ENCODE data around the gene PPIH.

GRCh38 chr1:42689912-42690311, 31.7 kb downstream of the PPIH start:
- TF ChIP-seq ZNF548 (tag by site-specific recombination; IDR thresholded peaks at IDR 0.05) (no peak), ZNF341 (tag by site-specific recombination; IDR thresholded peaks at IDR 0.05; ENCODE audit: low read depth) (no peak)
- TF ChIP-seq, protein P1, sequence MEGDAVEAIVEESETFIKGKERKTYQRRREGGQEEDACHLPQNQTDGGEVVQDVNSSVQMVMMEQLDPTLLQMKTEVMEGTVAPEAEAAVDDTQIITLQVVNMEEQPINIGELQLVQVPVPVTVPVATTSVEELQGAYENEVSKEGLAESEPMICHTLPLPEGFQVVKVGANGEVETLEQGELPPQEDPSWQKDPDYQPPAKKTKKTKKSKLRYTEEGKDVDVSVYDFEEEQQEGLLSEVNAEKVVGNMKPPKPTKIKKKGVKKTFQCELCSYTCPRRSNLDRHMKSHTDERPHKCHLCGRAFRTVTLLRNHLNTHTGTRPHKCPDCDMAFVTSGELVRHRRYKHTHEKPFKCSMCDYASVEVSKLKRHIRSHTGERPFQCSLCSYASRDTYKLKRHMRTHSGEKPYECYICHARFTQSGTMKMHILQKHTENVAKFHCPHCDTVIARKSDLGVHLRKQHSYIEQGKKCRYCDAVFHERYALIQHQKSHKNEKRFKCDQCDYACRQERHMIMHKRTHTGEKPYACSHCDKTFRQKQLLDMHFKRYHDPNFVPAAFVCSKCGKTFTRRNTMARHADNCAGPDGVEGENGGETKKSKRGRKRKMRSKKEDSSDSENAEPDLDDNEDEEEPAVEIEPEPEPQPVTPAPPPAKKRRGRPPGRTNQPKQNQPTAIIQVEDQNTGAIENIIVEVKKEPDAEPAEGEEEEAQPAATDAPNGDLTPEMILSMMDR (tag by site-specific recombination; IDR thresholded peaks at IDR 0.05) = no peak
